Renal pelvis (tissue), 4 donors: ENCODE results near the gene SLC27A1. TPM values are rescaled to one million over a fixed set of nuclear protein-coding genes. Genes with fewer than 3 reads are reported as not detected.

Experiments used
- DNase-seq: peaks from one replicate; pipeline ENCODE4 v3.0.0-alpha.2; 2013
- polyA plus RNA-seq, 3 donors: library from polyadenylated mRNA; unstranded; fragments of 120-200 nt; gene quantifications; one replicate each; pipeline ENCODE4 v1.2.1, GENCODE V29; 2013; ENCODE audit not compliant: insufficient read length in 3 of 3

Gene SLC27A1
- polyA plus RNA-seq, 3 donors: 14.0 to 22.6 (median 19.6) TPM

- no peak for DNase-seq
These were observed 14.3 kb downstream of the SLC27A1 start for GRCh38 chr19:17484520-17485185.

GRCh38 chr19:17486545-17487240 is 16.4 kb downstream of the SLC27A1 start:
- no peak for DNase-seq

- no peak for DNase-seq
These were observed 17.2 kb downstream of the SLC27A1 start for GRCh38 chr19:17487284-17488121.

- DNase-seq: peak; percentile 83
These were observed 18.5 kb downstream of the SLC27A1 start for GRCh38 chr19:17488593-17489391.

GRCh38 chr19:17489392-17490030 is 19.2 kb downstream of the SLC27A1 start:
- no peak for DNase-seq

GRCh38 chr19:17490411-17490810 is 20.1 kb downstream of the SLC27A1 start:
- no peak for DNase-seq

- no peak for DNase-seq
These were observed 21.0 kb downstream of the SLC27A1 start for GRCh38 chr19:17491287-17491686.

- DNase-seq: no peak
These were observed 25.4 kb downstream of the SLC27A1 start for GRCh38 chr19:17495639-17496296.

- DNase-seq: peak; percentile 64
These were observed 26.1 kb downstream of the SLC27A1 start for GRCh38 chr19:17496337-17496997.

GRCh38 chr19:17497149-17497798 is 26.9 kb downstream of the SLC27A1 start:
- DNase-seq: no peak

- DNase-seq: peak; percentile 69
These were observed 28.7 kb downstream of the SLC27A1 start for GRCh38 chr19:17499025-17499424.

GRCh38 chr19:17499648-17500446 is 29.5 kb downstream of the SLC27A1 start:
- no peak for DNase-seq

- DNase-seq: no peak
These were observed 30.3 kb downstream of the SLC27A1 start for GRCh38 chr19:17500447-17501198.

GRCh38 chr19:17503240-17503639 is 32.9 kb downstream of the SLC27A1 start:
- DNase-seq: no peak

- DNase-seq: no peak
These were observed 33.7 kb downstream of the SLC27A1 start for GRCh38 chr19:17504030-17504429.

GRCh38 chr19:17504456-17504855 is 34.1 kb downstream of the SLC27A1 start:
- DNase-seq: no peak

- DNase-seq: no peak
These were observed 34.9 kb downstream of the SLC27A1 start for GRCh38 chr19:17505223-17505622.

GRCh38 chr19:17506745-17507144 is 36.4 kb downstream of the SLC27A1 start:
- no peak for DNase-seq
